Liver (tissue), 9 donors: ENCODE results near the gene MPPED2. TPM values are rescaled to one million over a fixed set of nuclear protein-coding genes. Genes with fewer than 3 reads are reported as not detected.

Experiments
- DNase-seq: peaks from one replicate; pipeline ENCODE4 v3.0.0-alpha.2; 2017; ENCODE audit warnings: low spot score
- H3K27ac ChIP-seq, 2 donors: one replicate each; pipeline ENCODE4 v1.7.0; 2013; ENCODE audit warnings: inconsistent platforms in 2 of 2, low read length in 2 of 2, control low read depth in 1 of 2, low read depth in 1 of 2, mild to moderate bottlenecking in 1 of 2
- H3K27me3 ChIP-seq, 4 donors: one replicate each; pipeline versions ENCODE4 v1.6.1 to v1.7.0; 2013; ENCODE audit warnings: low read length in 3 of 4, inconsistent platforms in 1 of 4, mild to moderate bottlenecking in 1 of 4, moderate library complexity in 1 of 4; ENCODE audit not compliant: control insufficient read depth in 4 of 4, insufficient read depth in 4 of 4
- H3K36me3 ChIP-seq, 4 donors: one replicate each; pipeline versions ENCODE4 v1.6.1 to v1.7.0; 2013; ENCODE audit warnings: low read length in 3 of 4, mild to moderate bottlenecking in 3 of 4, low read depth in 1 of 4, moderate library complexity in 1 of 4; ENCODE audit not compliant: control insufficient read depth in 4 of 4, insufficient read depth in 3 of 4
- H3K4me1 ChIP-seq, 4 donors: one replicate each; pipeline versions ENCODE4 v1.6.1 to v1.7.0; 2013; ENCODE audit warnings: low read length in 3 of 4, mild to moderate bottlenecking in 3 of 4, moderate library complexity in 1 of 4; ENCODE audit not compliant: control insufficient read depth in 4 of 4, insufficient read depth in 4 of 4
- H3K4me3 ChIP-seq, 3 donors: one replicate each; pipeline versions ENCODE4 v1.6.1 to v1.7.0; 2013; ENCODE audit warnings: low read length in 3 of 3, control low read depth in 1 of 3, low read depth in 1 of 3, mild to moderate bottlenecking in 1 of 3
- H3K9ac ChIP-seq, 2 donors: one replicate each; pipeline ENCODE4 v1.7.0; 2013; ENCODE audit warnings: low read length in 2 of 2, mild to moderate bottlenecking in 2 of 2, moderate library complexity in 2 of 2, control low read depth in 1 of 2, low read depth in 1 of 2
- H3K9me3 ChIP-seq, 4 donors: one replicate each; pipeline versions ENCODE4 v1.6.1 to v1.7.0; 2013; ENCODE audit warnings: low read length in 3 of 4; ENCODE audit not compliant: control insufficient read depth in 4 of 4
- ATF3 ChIP-seq: IDR thresholded peaks from 2 replicates; pipeline ENCODE4 v1.6.1; 2016; ENCODE audit warnings: antibody characterized with exemption
- CTCF ChIP-seq: fragments of 150-350 bp; IDR thresholded peaks from 2 replicates; pipeline ENCODE4 v1.5.1; 2017; ENCODE audit warnings: improper control_type of control experiment, low read depth, low read length; ENCODE audit not compliant: missing input control
- EGR1 ChIP-seq, 2 donors: IDR thresholded peaks; 2 replicates each; pipeline ENCODE4 v1.6.1; 2016 to 2018; ENCODE audit warnings: antibody characterized with exemption in 2 of 2, low read depth in 2 of 2
- FOXA1 ChIP-seq: IDR thresholded peaks from 2 replicates; pipeline ENCODE4 v1.6.1; 2016; ENCODE audit warnings: antibody characterized with exemption
- FOXA2 ChIP-seq: IDR thresholded peaks from 2 replicates; pipeline ENCODE4 v1.6.1; 2016; ENCODE audit warnings: antibody characterized with exemption
- GABPA ChIP-seq, 2 donors: IDR thresholded peaks in 1 of 2; conservative IDR thresholded peaks in 1 of 2; 2 replicates each; pipeline ENCODE4 v1.6.1; 2016; ENCODE audit warnings: antibody characterized with exemption in 2 of 2, mild to moderate bottlenecking in 1 of 2, moderate library complexity in 1 of 2
- HNF4A ChIP-seq, 2 donors: conservative IDR thresholded peaks; 2 replicates each; pipeline ENCODE4 v1.6.1; 2016; ENCODE audit warnings: antibody characterized with exemption in 2 of 2, mild to moderate bottlenecking in 2 of 2
- HNF4G ChIP-seq: IDR thresholded peaks from 2 replicates; pipeline ENCODE4 v1.6.1; 2016; ENCODE audit warnings: antibody characterized with exemption
- JUND ChIP-seq, 2 donors: IDR thresholded peaks; 2 replicates each; pipeline ENCODE4 v1.6.1; 2016; ENCODE audit warnings: antibody characterized with exemption in 2 of 2
- MAX ChIP-seq: IDR thresholded peaks from 2 replicates; pipeline ENCODE4 v1.6.1; 2016; ENCODE audit warnings: antibody characterized with exemption
- NR2F2 ChIP-seq: IDR thresholded peaks from 2 replicates; pipeline ENCODE4 v1.6.1; 2016; ENCODE audit warnings: antibody characterized with exemption
- RAD21 ChIP-seq, 2 donors: IDR thresholded peaks; 2 replicates each; pipeline ENCODE4 v1.6.1; 2016; ENCODE audit warnings: antibody characterized with exemption in 2 of 2, mild to moderate bottlenecking in 2 of 2
- REST ChIP-seq: IDR thresholded peaks from 2 replicates; pipeline ENCODE4 v1.6.1; 2016; ENCODE audit warnings: antibody characterized with exemption, mild to moderate bottlenecking
- RXRA ChIP-seq, 2 donors: IDR thresholded peaks; 2 replicates each; pipeline ENCODE4 v1.6.1; 2017 to 2018; ENCODE audit warnings: antibody characterized with exemption in 2 of 2, mild to moderate bottlenecking in 1 of 2
- SP1 ChIP-seq: IDR thresholded peaks from 2 replicates; pipeline ENCODE4 v1.6.1; 2018; ENCODE audit warnings: antibody characterized with exemption, mild to moderate bottlenecking
- TAF1 ChIP-seq: conservative IDR thresholded peaks from 2 replicates; pipeline ENCODE4 v1.6.1; 2016; ENCODE audit warnings: antibody characterized with exemption, mild to moderate bottlenecking
- YY1 ChIP-seq: IDR thresholded peaks from 2 replicates; pipeline ENCODE4 v1.6.1; 2016; ENCODE audit warnings: antibody characterized with exemption, mild to moderate bottlenecking
- ZBTB33 ChIP-seq: IDR thresholded peaks from 2 replicates; pipeline ENCODE4 v1.6.1; 2016; ENCODE audit warnings: antibody characterized with exemption
- WGBS: extraction: QIAGEN DNeasy Blood & Tissue Kit; methylation state at CpG from one replicate; pipeline ENCODE4 v1.1.7; 2013; 5-methylcytosine and 5-hydroxymethylcytosine counted together
- polyA plus RNA-seq, 2 donors: library from polyadenylated mRNA; stranded (reverse) in 1 of 2; unstranded in 1 of 2; fragments of 200-250 nt in 1 of 2; fragments of >200 nt in 1 of 2; fragmentation: Nextera tagmentation in 1 of 2; extraction: Ambion mirVana in 1 of 2; gene quantifications; one replicate each; pipeline versions ENCODE4 v1.2.1 to v1.2.3, GENCODE V29; 2013 to 2015
- total RNA-seq, 2 donors: library from RNA; depleted of rRNA; stranded (reverse); fragments of >200 nt; gene quantifications; one replicate each; pipeline ENCODE4 v1.2.3, GENCODE V29; 2014
- donor health status: healthy.
- donor health status: healthy.
- donor health status: healthy.
- donor health status: healthy.
- donor health status: healthy.

The MPPED2 gene
- total and polyA plus RNA-seq, 4 donors = 0.22 to 1.6 (median 0.47) TPM

- no peak overlapping the region for H3K27ac ChIP-seq
- H3K9ac ChIP-seq = no peak overlapping the region
- no peaks in the 10 kb centered on the region for H3K27me3 ChIP-seq
- no peaks in the 10 kb centered on the region for H3K36me3 ChIP-seq
- no peaks in the 10 kb centered on the region for H3K9me3 ChIP-seq
- DNase-seq = no peak
- 66% methylated on average over 5 of the region's 5 CpGs for WGBS
- TF ChIP-seq TAF1 = no peak
- no peak for TF ChIP-seq FOXA2
- TF ChIP-seq JUND (IDR thresholded peaks at IDR 0.05) = no peak
- TF ChIP-seq CTCF = no peak
- no peak for TF ChIP-seq FOXA1
- TF ChIP-seq ZBTB33 = no peak
- TF ChIP-seq HNF4A (conservative IDR thresholded peaks at IDR 0.05) = no peak
- TF ChIP-seq YY1 = no peak
- TF ChIP-seq GABPA (IDR thresholded peaks at IDR 0.05 in 1 of 2, conservative IDR thresholded peaks at IDR 0.05 in 1 of 2) = no peak
- no peak for TF ChIP-seq ATF3
- TF ChIP-seq REST = no peak
- no peak for TF ChIP-seq NR2F2
- no peak for TF ChIP-seq HNF4G
- no peak for TF ChIP-seq RAD21 (IDR thresholded peaks at IDR 0.05)
- no peak for TF ChIP-seq SP1
- no peak for TF ChIP-seq EGR1 (IDR thresholded peaks at IDR 0.05; ENCODE audit: low read depth in 2 of 2)
- TF ChIP-seq MAX = no peak
- no peak for TF ChIP-seq RXRA (IDR thresholded peaks at IDR 0.05)
- H3K4me1 ChIP-seq = no peaks in the 10 kb centered on the region
- no peak overlapping the region for H3K4me3 ChIP-seq
These were observed 104.8 kb downstream of the MPPED2 start for GRCh38 chr11:30481330-30481729.

- 79% methylated on average over 4 of the region's 4 CpGs for WGBS
These were observed 106.3 kb downstream of the MPPED2 start for GRCh38 chr11:30479899-30480298.

More at GRCh38 chr11:30479899-30480298, 106.3 kb downstream of the MPPED2 start:
- Histone ChIP-seq H3K36me3 (no peaks in the 10 kb centered on the region), H3K9me3 (no peaks in the 10 kb centered on the region), H3K27ac (no peak overlapping the region), H3K9ac (no peak overlapping the region), H3K27me3 (no peaks in the 10 kb centered on the region), H3K4me3 (no peak overlapping the region), H3K4me1 (no peaks in the 10 kb centered on the region)
- no peak for DNase-seq
- TF ChIP-seq FOXA1 (no peak), YY1 (no peak), HNF4A (conservative IDR thresholded peaks at IDR 0.05) (no peak), TAF1 (no peak), CTCF (no peak), HNF4G (no peak), EGR1 (IDR thresholded peaks at IDR 0.05; ENCODE audit: low read depth in 2 of 2) (no peak), JUND (IDR thresholded peaks at IDR 0.05) (no peak), RAD21 (IDR thresholded peaks at IDR 0.05) (no peak), SP1 (no peak), ATF3 (no peak), ZBTB33 (no peak), NR2F2 (no peak), RXRA (IDR thresholded peaks at IDR 0.05) (no peak), GABPA (IDR thresholded peaks at IDR 0.05 in 1 of 2, conservative IDR thresholded peaks at IDR 0.05 in 1 of 2) (no peak)
